ENCODE results near the gene MRPL55. TPM values are rescaled to one million over a fixed set of nuclear protein-coding genes. Genes with fewer than 3 reads are reported as not detected.

MRPL55 gene
- total RNA-seq, 1 experiment from 2014 or later, result 57.1 TPM

DNA sequence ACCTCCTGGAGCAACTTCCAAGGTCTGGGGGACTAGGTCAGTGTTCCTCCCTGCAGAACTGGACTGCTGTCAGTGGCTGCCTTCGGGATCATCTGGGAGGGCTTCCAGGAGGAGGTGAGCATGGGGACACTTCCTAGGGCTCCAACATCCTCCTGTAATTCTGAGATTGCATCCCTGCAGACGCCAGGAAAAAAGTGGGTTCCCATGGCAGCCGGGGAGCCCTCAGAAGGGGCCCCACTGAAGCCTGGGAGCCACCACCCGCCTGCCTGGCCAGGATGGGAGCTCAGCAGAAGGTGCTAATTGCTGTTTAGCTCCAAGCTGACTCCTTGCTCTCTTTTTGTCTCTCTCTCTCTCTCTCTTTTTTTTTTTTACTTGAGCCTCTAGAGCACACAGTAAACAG lies 42.7 kb downstream of the MRPL55 start:
- no peaks in the 10 kb centered on the region for H3K9me3 ChIP-seq (ENCODE audit: control insufficient read depth in 1 of 2, insufficient read depth in 1 of 2, low read depth in 1 of 2, low read length in 2 of 2)
- BruUV-seq (replicated peaks), result no TSS peak
- no peak overlapping the region for H3K27ac ChIP-seq (ENCODE audit: low read depth, low read length)
- H3K36me3 ChIP-seq (ENCODE audit: control insufficient read depth in 1 of 2, insufficient read depth in 2 of 2, low read length in 2 of 2), result no peaks in the 10 kb centered on the region
- no peaks in the 10 kb centered on the region for H4K20me1 ChIP-seq (ENCODE audit: insufficient read depth)
- ATAC-seq (no peak), DNase-seq (ENCODE audit: low read depth, low spot score) (no peak)
- no peak overlapping the region for H2AFZ ChIP-seq (ENCODE audit: low read depth, low read length, poor library complexity, severe bottlenecking)
- POLR2A ChIA-PET, result interaction anchor here (1.0 kb wide), 1 partner anchor 16 kb away, joined by 3 read pairs; the partner anchor contains the start of gene ARF1
- CTCF ChIA-PET, result no interaction called here
- H3K4me3 ChIP-seq (replicated peaks in 1 of 2; ENCODE audit: low read depth in 1 of 2, low read length in 2 of 2), result no peak overlapping the region
- TF ChIP-seq POLR2A (IDR thresholded peaks at IDR 0.05; ENCODE audit: borderline replicate concordance, extremely low read depth, insufficient read depth, insufficient read length) (no peak), JUND (IDR thresholded peaks at IDR 0.05) (no peak), RAD21 (IDR thresholded peaks at IDR 0.05; ENCODE audit: low read depth) (no peak), EZH2phosphoT487 (IDR thresholded peaks at IDR 0.05; ENCODE audit: borderline replicate concordance) (no peak), SRF (IDR thresholded peaks at IDR 0.05; ENCODE audit: low read depth) (no peak), SP1 (IDR thresholded peaks at IDR 0.05; ENCODE audit: low read depth) (no peak), SIN3A (IDR thresholded peaks at IDR 0.05; ENCODE audit: low read depth) (no peak), CBX3 (IDR thresholded peaks at IDR 0.05; ENCODE audit: low read depth) (no peak)
- TF ChIP-seq, protein P1, sequence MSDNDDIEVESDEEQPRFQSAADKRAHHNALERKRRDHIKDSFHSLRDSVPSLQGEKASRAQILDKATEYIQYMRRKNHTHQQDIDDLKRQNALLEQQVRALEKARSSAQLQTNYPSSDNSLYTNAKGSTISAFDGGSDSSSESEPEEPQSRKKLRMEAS (IDR thresholded peaks at IDR 0.05), result no peak
- no peaks in the 10 kb centered on the region for H3K79me2 ChIP-seq (ENCODE audit: insufficient read depth, low read length)
- no peak overlapping the region for H3K4me2 ChIP-seq (ENCODE audit: low read length)
- no peak overlapping the region for H3K9ac ChIP-seq (ENCODE audit: low read length)
- intact Hi-C loops (cut with micrococcal nuclease), result no loop called here
- H3K27me3 ChIP-seq (ENCODE audit: insufficient read depth, low read length), result 0 out of 2 replicates have a peak, but pooled peaks cover 6% of the 10 kb centered on the region
- RAD21 ChIA-PET (ENCODE audit: low non-redundant PET in 1 of 2, low total read pairs in 2 of 2, uncharacterized antibody in 2 of 2, unreplicated experiment in 2 of 2), result no interaction called here
- no peaks in the 10 kb centered on the region for H3K9me2 ChIP-seq (ENCODE audit: insufficient read depth)
- H3K4me1 ChIP-seq (ENCODE audit: control insufficient read depth in 1 of 2, insufficient read depth in 2 of 2, low read length in 2 of 2), result no peaks in the 10 kb centered on the region

DNA sequence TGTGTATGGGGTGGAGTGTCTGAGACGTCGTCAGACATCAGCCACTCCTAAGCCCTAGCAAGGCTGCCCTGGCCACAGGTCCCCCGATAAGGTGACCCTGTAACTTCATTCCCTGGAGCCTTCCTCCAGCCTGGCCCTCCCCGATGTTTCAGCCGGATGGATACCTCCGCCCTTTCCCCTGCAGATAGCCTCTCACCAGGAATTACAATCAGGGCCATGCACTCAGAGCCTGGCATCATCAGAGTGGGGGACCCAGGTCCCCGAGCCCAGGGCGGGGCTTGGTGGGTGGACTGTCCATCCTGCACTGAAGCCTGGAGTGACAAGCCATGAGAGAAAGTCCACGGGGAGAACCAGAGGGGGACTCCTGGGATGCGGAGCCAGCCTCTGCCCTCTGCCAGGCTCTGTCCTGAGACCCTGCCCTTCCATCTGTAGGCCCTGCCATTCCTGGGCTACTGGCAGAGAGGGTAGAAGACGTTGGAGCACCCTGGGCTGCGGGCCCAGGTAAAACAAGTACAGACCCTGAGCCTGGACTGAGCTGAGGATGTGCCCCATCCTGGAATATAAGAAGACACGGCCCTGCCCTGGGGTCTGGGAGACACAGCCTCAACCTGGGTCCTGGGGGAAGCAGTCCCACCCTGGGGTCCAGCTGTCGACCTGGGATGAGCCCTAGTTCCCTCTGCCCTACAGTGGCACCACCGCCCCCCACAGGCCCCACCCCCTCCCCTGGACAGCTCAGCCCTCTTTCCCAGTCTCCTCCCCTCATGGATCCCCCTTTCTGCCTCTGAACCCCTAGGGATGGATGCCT lies 43.4 kb downstream of the MRPL55 start:
- H2AFZ ChIP-seq (ENCODE audit: low read depth, low read length, poor library complexity, severe bottlenecking), result no peak overlapping the region
- DNase-seq (ENCODE audit: low read depth, low spot score) (no peak), ATAC-seq (no peak)
- H3K9me3 ChIP-seq (ENCODE audit: control insufficient read depth in 1 of 2, insufficient read depth in 1 of 2, low read depth in 1 of 2, low read length in 2 of 2), result no peaks in the 10 kb centered on the region
- intact Hi-C loops (cut with micrococcal nuclease), result no loop called here
- H3K4me2 ChIP-seq (ENCODE audit: low read length), result no peak overlapping the region
- no peaks in the 10 kb centered on the region for H3K79me2 ChIP-seq (ENCODE audit: insufficient read depth, low read length)
- ChIA-PET CTCF (no interaction called here), POLR2A (interaction anchor here (1.0 kb wide), 1 partner anchor 16 kb away, joined by 3 read pairs; the partner anchor contains the start of gene ARF1), RAD21 (ENCODE audit: low non-redundant PET in 1 of 2, low total read pairs in 2 of 2, uncharacterized antibody in 2 of 2, unreplicated experiment in 2 of 2) (no interaction called here)
- 0 out of 2 replicates have a peak, but pooled peaks cover 6% of the 10 kb centered on the region for H3K27me3 ChIP-seq (ENCODE audit: insufficient read depth, low read length)
- no peak overlapping the region for H3K4me3 ChIP-seq (replicated peaks in 1 of 2; ENCODE audit: low read depth in 1 of 2, low read length in 2 of 2)
- H3K9me2 ChIP-seq (ENCODE audit: insufficient read depth), result no peaks in the 10 kb centered on the region
- TF ChIP-seq ZFX (IDR thresholded peaks at IDR 0.05) (no peak), FOSL1 (IDR thresholded peaks at IDR 0.05; ENCODE audit: low read depth) (no peak)
- TF ChIP-seq, protein P1 (IDR thresholded peaks at IDR 0.05), result no peak
- no peaks in the 10 kb centered on the region for H4K20me1 ChIP-seq (ENCODE audit: insufficient read depth)
- no peak overlapping the region for H3K27ac ChIP-seq (ENCODE audit: low read depth, low read length)
- no peaks in the 10 kb centered on the region for H3K36me3 ChIP-seq (ENCODE audit: control insufficient read depth in 1 of 2, insufficient read depth in 2 of 2, low read length in 2 of 2)
- BruUV-seq (replicated peaks), result no TSS peak
- no peak overlapping the region for H3K9ac ChIP-seq (ENCODE audit: low read length)
- no peaks in the 10 kb centered on the region for H3K4me1 ChIP-seq (ENCODE audit: control insufficient read depth in 1 of 2, insufficient read depth in 2 of 2, low read length in 2 of 2)

Data from HCT116 (cell line).